Gastroesophageal sphincter (tissue), 4 donors: ENCODE data around the gene TEX22. TPM values are rescaled to one million over a fixed set of nuclear protein-coding genes. Genes with fewer than 3 reads are reported as not detected.

ENCODE experiments used
- ATAC-seq: fragments of 150-250 bp; one replicate; pipeline ENCODE4 v1.9.1; 2016; ENCODE audit warnings: mild to moderate bottlenecking, moderate library complexity
- H3K27ac ChIP-seq, 4 donors: fragments of 200-600 bp; sonication (generic) in 3 of 4; 1 replicate in 3 of 4; 2 replicates in 1 of 4; pipeline ENCODE4 v1.5.1; 2016 to 2019
- H3K27me3 ChIP-seq: fragments of 200-600 bp; sonication (generic); one replicate; pipeline ENCODE4 v1.5.1; 2019
- H3K36me3 ChIP-seq, 2 donors: fragments of 200-600 bp; sonication (generic); one replicate each; pipeline ENCODE4 v1.5.1; 2019; ENCODE audit warnings: control low read depth in 1 of 2
- H3K4me1 ChIP-seq, 3 donors: fragments of 200-600 bp; sonication (generic); 1 replicate in 2 of 3; 2 replicates in 1 of 3; pipeline ENCODE4 v1.5.1; 2016 to 2019; ENCODE audit warnings: control low read depth in 2 of 3
- H3K4me3 ChIP-seq, 2 donors: fragments of 200-600 bp; sonication (generic); one replicate each; pipeline ENCODE4 v1.5.1; 2019; ENCODE audit warnings: mild to moderate bottlenecking in 1 of 2, moderate library complexity in 1 of 2
- H3K9me3 ChIP-seq, 3 donors: fragments of 200-600 bp; sonication (generic); one replicate each; pipeline ENCODE4 v1.5.1; 2017 to 2019; ENCODE audit warnings: control low read depth in 2 of 3
- CTCF ChIP-seq, 4 experiments: fragments of 200-600 bp in 2 of 4; fragments of 450-650 bp in 2 of 4; sonication (generic) in 1 of 4; IDR thresholded peaks; one replicate each; pipeline ENCODE4 v1.5.1; 2017 to 2019; ENCODE audit warnings: antibody characterized with exemption in 4 of 4, mild to moderate bottlenecking in 2 of 4, moderate library complexity in 2 of 4
- EP300 ChIP-seq: sonication (generic); formaldehyde crosslinking; IDR thresholded peaks from one replicate; pipeline ENCODE4 v1.6.1; 2017; ENCODE audit warnings: antibody characterized with exemption, mild to moderate bottlenecking
- POLR2A ChIP-seq, 2 donors: fragments of 450-650 bp; IDR thresholded peaks; one replicate each; pipeline ENCODE4 v1.6.1; 2017; ENCODE audit warnings: antibody characterized with exemption in 2 of 2, mild to moderate bottlenecking in 2 of 2, moderate library complexity in 1 of 2
- POLR2AphosphoS5 ChIP-seq: sonication (generic); formaldehyde crosslinking; IDR thresholded peaks from one replicate; pipeline ENCODE4 v1.6.1; 2017; ENCODE audit warnings: antibody characterized with exemption
- WGBS, 2 donors: methylation state at CpG; one replicate each; pipeline ENCODE4 v1.1.5; 2018; ENCODE audit warnings: low coverage in 1 of 2; 5-methylcytosine and 5-hydroxymethylcytosine counted together
- total RNA-seq, 4 donors: library from RNA; depleted of rRNA; stranded (reverse); fragments of >200 nt; gene quantifications; one replicate each; pipeline ENCODE4 v1.1.0, GENCODE V29; 2016

Gene TEX22
- total RNA-seq, 4 donors from 2014 or later, result 0.42 TPM; not detected in 3

GRCh38 chr14:105398726-105399465 lies 558 bp downstream of the TEX22 start:
- Histone ChIP-seq H3K36me3 (peaks cover 0 to 41% of the 10 kb centered on the region in 2 donors), H3K4me1 (peaks cover 0 to 30% (median 17%) of the 10 kb centered on the region in 3 donors), H3K27ac (peak overlapping the region; percentile 57 to 92 (median 90)), H3K4me3 (peak overlapping the region; percentile 86 to 92), H3K9me3 (peaks cover 0 to 9% (median 0%) of the 10 kb centered on the region in 3 donors), H3K27me3 (no peaks in the 10 kb centered on the region)
- TF ChIP-seq EP300, result no peak
- WGBS, 2 donors, result 60% methylated on average over 1 of the region's 41 CpGs; no CpG with 5 or more reads in 1 of the 2 donors
- ATAC-seq, result peak; percentile 48

- Histone ChIP-seq H3K4me3 (peak overlapping the region in 1 of 2 donors; percentile 92), H3K36me3 (peaks cover 0 to 35% of the 10 kb centered on the region in 2 donors), H3K4me1 (peaks cover 0 to 30% (median 17%) of the 10 kb centered on the region in 3 donors), H3K27me3 (no peaks in the 10 kb centered on the region), H3K9me3 (peaks cover 0 to 15% (median 0%) of the 10 kb centered on the region in 3 donors), H3K27ac (peak overlapping the region in 2 of 4 donors; percentile 90 to 92)
- TF ChIP-seq CTCF (IDR thresholded peaks at IDR 0.05) (no peak), POLR2A (IDR thresholded peaks at IDR 0.05) (no peak), POLR2AphosphoS5 (no peak), EP300 (no peak)
- no CpG with 5 or more reads among the region's 8 CpGs for WGBS, 2 donors
- ATAC-seq, result no peak
Measured at GRCh38 chr14:105399466-105399775, 1.1 kb downstream of the TEX22 start.

- Histone ChIP-seq H3K36me3 (peaks cover 0 to 29% of the 10 kb centered on the region in 2 donors), H3K4me1 (peaks cover 0 to 30% (median 17%) of the 10 kb centered on the region in 3 donors), H3K9me3 (peaks cover 0 to 16% (median 0%) of the 10 kb centered on the region in 3 donors), H3K4me3 (no peak overlapping the region), H3K27ac (no peak overlapping the region), H3K27me3 (no peaks in the 10 kb centered on the region)
- TF ChIP-seq EP300 (no peak), POLR2AphosphoS5 (no peak), CTCF (IDR thresholded peaks at IDR 0.05) (no peak), POLR2A (IDR thresholded peaks at IDR 0.05) (no peak)
- ATAC-seq, result no peak
- WGBS, 2 donors, result 89 to 100% methylated on average over 2 to 3 of the region's 9 CpGs
Measured at GRCh38 chr14:105400016-105400415, 1.7 kb downstream of the TEX22 start.

GRCh38 chr14:105401699-105402098 lies 3.4 kb downstream of the TEX22 start:
- Histone ChIP-seq H3K9me3 (peaks cover 0 to 16% (median 0%) of the 10 kb centered on the region in 3 donors), H3K27ac (no peak overlapping the region), H3K27me3 (no peaks in the 10 kb centered on the region), H3K4me3 (no peak overlapping the region), H3K4me1 (peaks cover 0 to 30% (median 17%) of the 10 kb centered on the region in 3 donors), H3K36me3 (peaks cover 0 to 21% of the 10 kb centered on the region in 2 donors)
- TF ChIP-seq POLR2AphosphoS5 (no peak), EP300 (no peak), CTCF (IDR thresholded peaks at IDR 0.05) (no peak), POLR2A (IDR thresholded peaks at IDR 0.05) (no peak)
- ATAC-seq, result no peak
- WGBS, 2 donors, result 89 to 100% methylated on average over 2 to 9 of the region's 9 CpGs

DNA sequence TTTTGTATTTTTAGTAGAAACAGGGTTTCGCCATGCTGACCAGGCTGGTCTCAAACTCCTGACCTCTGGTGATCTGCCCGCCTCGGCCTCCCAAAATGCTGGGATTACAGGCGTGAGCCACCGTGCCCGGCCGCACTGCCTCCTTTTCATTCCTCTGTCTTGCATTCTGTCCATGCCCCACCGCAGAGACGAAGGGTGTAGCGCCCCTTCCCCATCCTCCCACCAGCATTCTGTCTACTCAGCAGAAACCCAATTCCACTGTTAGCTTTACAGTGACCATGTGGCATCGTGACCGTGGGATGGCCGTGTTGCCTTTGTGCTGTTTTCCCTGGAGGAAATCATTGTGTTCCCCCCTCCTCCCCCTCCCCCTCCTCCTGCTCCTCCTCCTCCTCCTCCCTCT lies 10.3 kb downstream of the TEX22 start:
- Histone ChIP-seq H3K4me1 (peaks cover 0 to 16% (median 8%) of the 10 kb centered on the region in 3 donors), H3K9me3 (peaks cover 0 to 10% (median 0%) of the 10 kb centered on the region in 3 donors), H3K36me3 (no peaks in the 10 kb centered on the region), H3K27me3 (peaks cover 41% of the 10 kb centered on the region), H3K27ac (no peak overlapping the region), H3K4me3 (no peak overlapping the region)
- no peak for ATAC-seq
- TF ChIP-seq CTCF (IDR thresholded peaks at IDR 0.05) (no peak), POLR2AphosphoS5 (no peak), POLR2A (IDR thresholded peaks at IDR 0.05) (no peak), EP300 (no peak)
- 59 to 63% methylated on average over 5 to 7 of the region's 13 CpGs for WGBS, 2 donors
